Suprapubic skin (tissue), 4 donors: ENCODE measurements around the gene TAF7L. TPM values are rescaled to one million over a fixed set of nuclear protein-coding genes. Genes with fewer than 3 reads are reported as not detected.

Source experiments
- DNase-seq, 2 donors: peaks; one replicate each; pipeline ENCODE4 v3.0.0-alpha.2; 2019; ENCODE audit warnings: low spot score in 2 of 2
- H3K27ac ChIP-seq: fragments of 200-600 bp; sonication (generic); one replicate; pipeline ENCODE4 v1.5.1; 2019
- H3K27me3 ChIP-seq: fragments of 200-600 bp; sonication (generic); one replicate; pipeline ENCODE4 v1.5.1; 2019
- H3K36me3 ChIP-seq: fragments of 200-600 bp; sonication (generic); one replicate; pipeline ENCODE4 v1.5.1; 2019
- H3K4me1 ChIP-seq: fragments of 200-600 bp; sonication (generic); one replicate; pipeline ENCODE4 v1.5.1; 2019
- H3K4me3 ChIP-seq: fragments of 200-600 bp; sonication (generic); one replicate; pipeline ENCODE4 v1.5.1; 2019; ENCODE audit warnings: mild to moderate bottlenecking
- H3K9me3 ChIP-seq: fragments of 200-600 bp; sonication (generic); one replicate; pipeline ENCODE4 v1.5.1; 2019
- EP300 ChIP-seq: sonication (generic); formaldehyde crosslinking; IDR thresholded peaks from one replicate; pipeline ENCODE4 v1.6.1; 2017; ENCODE audit warnings: antibody characterized with exemption
- POLR2A ChIP-seq, 2 donors: fragments of 450-650 bp; IDR thresholded peaks; one replicate each; pipeline ENCODE4 v1.6.1; 2017; ENCODE audit warnings: antibody characterized with exemption in 2 of 2, mild to moderate bottlenecking in 2 of 2, moderate library complexity in 2 of 2
- POLR2AphosphoS5 ChIP-seq, 3 donors: sonication (generic); formaldehyde crosslinking; IDR thresholded peaks; one replicate each; pipeline ENCODE4 v1.6.1; 2017; ENCODE audit warnings: antibody characterized with exemption in 3 of 3
- WGBS: methylation state at CpG from one replicate; pipeline ENCODE4 v1.1.5; 2018; 5-methylcytosine and 5-hydroxymethylcytosine counted together
- total RNA-seq, 4 donors: library from RNA; depleted of rRNA; stranded (reverse); fragments of >200 nt; gene quantifications; one replicate each; pipeline ENCODE4 v1.1.0, GENCODE V29; 2016
- TF ChIP-seq, protein P1 (sequence below), 2 donors: fragments of 200-600 bp in 1 of 2; fragments of 450-650 bp in 1 of 2; sonication (generic) in 1 of 2; IDR thresholded peaks; one replicate each; pipeline ENCODE4 v1.5.1; 2016 to 2019; ENCODE audit warnings: antibody characterized with exemption in 2 of 2, mild to moderate bottlenecking in 1 of 2, moderate library complexity in 1 of 2

The TAF7L gene
- total RNA-seq, 4 donors from 2014 or later = 0.34 to 1.9 (median 1.1) TPM

DNA sequence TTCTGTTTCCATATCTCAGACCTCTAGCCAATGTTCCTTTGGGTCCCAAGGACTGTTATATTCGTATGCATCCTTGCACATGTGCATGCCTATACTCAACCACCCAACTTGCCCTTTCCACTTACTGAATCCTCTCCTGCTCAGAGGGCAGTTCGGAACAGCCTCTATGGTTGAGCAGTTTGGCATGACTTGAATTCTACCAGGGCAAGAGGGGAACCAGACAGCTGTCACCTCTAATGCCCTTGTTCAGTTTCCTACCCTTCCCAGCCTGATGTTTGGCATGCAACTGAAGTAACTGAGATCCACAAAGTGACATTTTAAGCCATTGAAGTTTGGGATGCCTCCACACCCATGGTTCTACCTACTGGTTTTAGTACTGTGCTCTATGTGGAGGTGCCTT is 54.1 kb downstream of the TAF7L start:
- Histone ChIP-seq H3K4me1 (no peaks in the 10 kb centered on the region), H3K4me3 (no peak overlapping the region), H3K36me3 (no peaks in the 10 kb centered on the region), H3K27ac (no peak overlapping the region), H3K9me3 (no peaks in the 10 kb centered on the region), H3K27me3 (no peaks in the 10 kb centered on the region)
- DNase-seq = no peak
- WGBS = 78% methylated on average over 2 of the region's 2 CpGs
- TF ChIP-seq POLR2A (IDR thresholded peaks at IDR 0.05) (no peak), EP300 (no peak), POLR2AphosphoS5 (IDR thresholded peaks at IDR 0.05) (no peak)
- TF ChIP-seq, protein P1, sequence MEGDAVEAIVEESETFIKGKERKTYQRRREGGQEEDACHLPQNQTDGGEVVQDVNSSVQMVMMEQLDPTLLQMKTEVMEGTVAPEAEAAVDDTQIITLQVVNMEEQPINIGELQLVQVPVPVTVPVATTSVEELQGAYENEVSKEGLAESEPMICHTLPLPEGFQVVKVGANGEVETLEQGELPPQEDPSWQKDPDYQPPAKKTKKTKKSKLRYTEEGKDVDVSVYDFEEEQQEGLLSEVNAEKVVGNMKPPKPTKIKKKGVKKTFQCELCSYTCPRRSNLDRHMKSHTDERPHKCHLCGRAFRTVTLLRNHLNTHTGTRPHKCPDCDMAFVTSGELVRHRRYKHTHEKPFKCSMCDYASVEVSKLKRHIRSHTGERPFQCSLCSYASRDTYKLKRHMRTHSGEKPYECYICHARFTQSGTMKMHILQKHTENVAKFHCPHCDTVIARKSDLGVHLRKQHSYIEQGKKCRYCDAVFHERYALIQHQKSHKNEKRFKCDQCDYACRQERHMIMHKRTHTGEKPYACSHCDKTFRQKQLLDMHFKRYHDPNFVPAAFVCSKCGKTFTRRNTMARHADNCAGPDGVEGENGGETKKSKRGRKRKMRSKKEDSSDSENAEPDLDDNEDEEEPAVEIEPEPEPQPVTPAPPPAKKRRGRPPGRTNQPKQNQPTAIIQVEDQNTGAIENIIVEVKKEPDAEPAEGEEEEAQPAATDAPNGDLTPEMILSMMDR (IDR thresholded peaks at IDR 0.05) = no peak

DNA sequence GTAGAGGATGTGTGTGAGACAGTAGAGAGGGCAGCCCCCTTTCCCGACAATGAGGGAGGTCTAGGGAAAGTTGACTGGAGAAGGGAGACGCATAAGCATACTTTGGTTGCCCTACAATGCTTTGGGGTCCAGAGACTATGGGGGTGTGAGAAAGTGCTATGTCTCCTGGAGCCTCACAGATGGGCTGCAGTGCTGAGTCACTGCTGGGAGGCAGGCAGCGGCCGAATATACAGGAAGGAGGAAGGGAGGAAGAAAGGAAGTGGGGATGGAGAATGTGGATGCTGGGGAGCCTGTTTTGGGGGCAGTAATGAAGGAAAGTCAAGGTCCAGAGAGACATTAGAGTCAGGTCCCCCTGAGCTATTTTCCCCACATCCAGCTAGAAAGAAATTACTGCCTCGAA is 58.8 kb downstream of the TAF7L start:
- no peak overlapping the region for H3K27ac ChIP-seq
- no peak overlapping the region for H3K4me3 ChIP-seq
- TF ChIP-seq EP300 = no peak
- TF ChIP-seq POLR2AphosphoS5 (IDR thresholded peaks at IDR 0.05) = no peak
- TF ChIP-seq POLR2A (IDR thresholded peaks at IDR 0.05) = no peak
- TF ChIP-seq, protein P1 (IDR thresholded peaks at IDR 0.05) = no peak
- no peak for DNase-seq
- 85% methylated on average over 5 of the region's 5 CpGs for WGBS
- H3K27me3 ChIP-seq = no peaks in the 10 kb centered on the region
- no peaks in the 10 kb centered on the region for H3K9me3 ChIP-seq
- H3K36me3 ChIP-seq = no peaks in the 10 kb centered on the region
- H3K4me1 ChIP-seq = no peaks in the 10 kb centered on the region

DNA sequence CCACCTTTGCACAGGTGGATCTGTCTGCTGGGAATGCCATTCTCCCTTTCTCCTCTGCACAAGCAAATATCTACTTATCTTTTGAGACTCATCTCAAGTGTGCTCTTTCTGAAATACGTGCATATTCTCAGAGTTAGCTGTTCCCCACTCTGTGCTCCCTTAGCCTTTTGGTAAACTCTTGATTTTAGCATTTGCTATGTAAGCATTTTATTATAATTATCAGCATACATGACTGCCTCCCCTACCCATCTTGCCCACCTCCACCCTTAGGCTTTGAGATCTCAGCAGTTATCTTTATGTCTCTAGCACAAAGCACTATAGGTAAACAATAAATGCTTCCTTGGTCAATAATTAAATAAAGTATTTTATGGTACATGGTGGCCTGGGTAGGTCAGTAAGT is 60.1 kb downstream of the TAF7L start:
- Histone ChIP-seq H3K27ac (no peak overlapping the region), H3K9me3 (no peaks in the 10 kb centered on the region), H3K27me3 (no peaks in the 10 kb centered on the region), H3K4me1 (no peaks in the 10 kb centered on the region), H3K4me3 (no peak overlapping the region), H3K36me3 (no peaks in the 10 kb centered on the region)
- DNase-seq = no peak
- no peak for TF ChIP-seq POLR2A (IDR thresholded peaks at IDR 0.05)
- WGBS = 67% methylated on average over 1 of the region's 1 CpG

DNA sequence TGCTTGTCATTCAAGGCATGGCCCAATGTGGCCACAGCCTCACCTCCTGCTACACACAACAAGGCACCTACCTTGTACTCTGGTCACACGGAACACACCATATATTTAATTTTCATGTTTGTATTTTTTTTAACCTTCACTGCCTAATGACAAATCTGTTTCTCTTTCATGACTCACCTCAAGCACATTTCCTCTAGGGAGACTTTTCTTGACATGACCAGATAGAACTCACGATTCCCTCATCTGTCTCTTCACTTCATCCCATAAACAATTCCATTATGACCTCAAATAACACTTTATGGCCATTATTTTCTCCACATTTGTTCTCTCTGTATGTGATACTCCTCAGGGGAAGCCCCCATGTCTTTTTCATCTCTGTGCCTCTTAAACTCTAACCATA is 60.5 kb downstream of the TAF7L start:
- Histone ChIP-seq H3K36me3 (no peaks in the 10 kb centered on the region), H3K4me1 (no peaks in the 10 kb centered on the region), H3K9me3 (no peaks in the 10 kb centered on the region), H3K4me3 (no peak overlapping the region), H3K27ac (no peak overlapping the region), H3K27me3 (no peaks in the 10 kb centered on the region)
- 79% methylated on average over 2 of the region's 2 CpGs for WGBS
- TF ChIP-seq POLR2AphosphoS5 (IDR thresholded peaks at IDR 0.05) = no peak
- no peak for TF ChIP-seq POLR2A (IDR thresholded peaks at IDR 0.05)
- TF ChIP-seq, protein P1 (IDR thresholded peaks at IDR 0.05) = no peak
- TF ChIP-seq EP300 = no peak
- no peak for DNase-seq

DNA sequence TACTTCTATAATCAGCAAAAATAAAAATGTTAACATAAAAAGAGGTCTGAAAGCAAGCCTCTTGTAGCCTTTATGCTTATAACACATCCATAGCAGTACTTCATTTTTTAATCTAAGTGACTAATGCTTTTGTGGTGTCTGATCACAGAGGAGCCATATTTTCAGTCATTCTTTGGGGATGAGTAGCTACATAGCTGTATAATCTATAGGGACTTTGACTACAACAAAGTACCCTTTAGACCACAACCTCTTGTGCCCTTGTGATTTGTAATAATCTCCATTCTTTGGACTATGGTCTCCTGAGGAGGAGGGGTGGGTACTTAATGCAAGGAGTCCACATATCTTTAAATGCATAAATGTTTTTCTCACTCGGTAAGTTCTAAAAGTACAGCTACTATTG is 62.0 kb downstream of the TAF7L start:
- WGBS = 86% methylated on average over 1 of the region's 1 CpG
- H3K27ac ChIP-seq = no peak overlapping the region
- no peaks in the 10 kb centered on the region for H3K9me3 ChIP-seq
- TF ChIP-seq, protein P1 (IDR thresholded peaks at IDR 0.05) = no peak
- TF ChIP-seq POLR2AphosphoS5 (IDR thresholded peaks at IDR 0.05) = no peak
- TF ChIP-seq POLR2A (IDR thresholded peaks at IDR 0.05) = no peak
- no peak for TF ChIP-seq EP300
- H3K27me3 ChIP-seq = no peaks in the 10 kb centered on the region
- H3K36me3 ChIP-seq = no peaks in the 10 kb centered on the region
- DNase-seq = no peak
- no peak overlapping the region for H3K4me3 ChIP-seq
- H3K4me1 ChIP-seq = no peaks in the 10 kb centered on the region

DNA sequence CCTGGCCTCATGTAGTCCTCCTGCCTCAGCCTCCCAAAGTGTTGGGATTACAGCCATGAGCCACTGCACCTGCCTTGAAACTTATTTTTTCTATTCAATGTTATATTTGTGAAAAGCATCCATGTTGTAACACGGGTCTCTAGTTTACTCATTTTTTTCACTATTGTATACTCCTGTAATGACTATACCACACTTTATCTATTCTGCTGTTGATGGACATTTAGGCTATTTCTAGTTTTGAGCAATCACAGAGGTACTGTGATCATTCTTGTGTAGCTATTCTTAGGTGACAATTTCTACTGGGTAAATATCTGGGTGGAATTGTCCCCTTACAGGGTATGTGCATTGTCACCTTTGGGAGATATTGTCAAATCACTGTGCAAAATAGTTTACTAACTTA is 67.9 kb downstream of the TAF7L start:
- WGBS = 61% methylated on average over 1 of the region's 1 CpG
- H3K4me1 ChIP-seq = no peaks in the 10 kb centered on the region
- no peaks in the 10 kb centered on the region for H3K9me3 ChIP-seq
- no peaks in the 10 kb centered on the region for H3K36me3 ChIP-seq
- no peak for DNase-seq
- no peak overlapping the region for H3K4me3 ChIP-seq
- H3K27ac ChIP-seq = no peak overlapping the region
- TF ChIP-seq, protein P1 (IDR thresholded peaks at IDR 0.05) = no peak
- TF ChIP-seq EP300 (no peak), POLR2AphosphoS5 (IDR thresholded peaks at IDR 0.05) (no peak), POLR2A (IDR thresholded peaks at IDR 0.05) (no peak)
- H3K27me3 ChIP-seq = no peaks in the 10 kb centered on the region
